ENCODE data around the gene PHB1.

DNA sequence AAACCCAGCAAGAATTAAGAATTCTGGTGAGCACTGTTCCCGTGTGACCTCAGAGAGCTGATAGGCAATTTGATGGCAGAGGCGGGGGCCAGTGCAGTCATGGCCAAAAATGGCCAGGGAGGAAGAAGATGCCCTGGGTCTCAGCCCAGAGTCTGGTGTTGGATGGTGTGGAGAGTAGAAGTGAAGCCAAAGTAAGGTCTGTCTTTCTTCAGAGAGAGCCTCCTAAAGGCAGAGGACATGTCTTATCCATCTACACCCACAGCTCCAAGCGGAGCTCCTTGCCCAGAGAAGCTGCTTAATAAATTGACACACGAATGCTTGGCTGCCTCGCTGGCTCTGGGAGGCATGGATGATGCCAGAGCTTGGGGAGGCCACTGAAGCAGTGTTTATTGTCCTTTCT is 32.9 kb downstream of the PHB1 start:
- TF ChIP-seq KLF8 (tag by site-specific recombination; IDR thresholded peaks at IDR 0.05) = no peak
- TF ChIP-seq, protein P1, sequence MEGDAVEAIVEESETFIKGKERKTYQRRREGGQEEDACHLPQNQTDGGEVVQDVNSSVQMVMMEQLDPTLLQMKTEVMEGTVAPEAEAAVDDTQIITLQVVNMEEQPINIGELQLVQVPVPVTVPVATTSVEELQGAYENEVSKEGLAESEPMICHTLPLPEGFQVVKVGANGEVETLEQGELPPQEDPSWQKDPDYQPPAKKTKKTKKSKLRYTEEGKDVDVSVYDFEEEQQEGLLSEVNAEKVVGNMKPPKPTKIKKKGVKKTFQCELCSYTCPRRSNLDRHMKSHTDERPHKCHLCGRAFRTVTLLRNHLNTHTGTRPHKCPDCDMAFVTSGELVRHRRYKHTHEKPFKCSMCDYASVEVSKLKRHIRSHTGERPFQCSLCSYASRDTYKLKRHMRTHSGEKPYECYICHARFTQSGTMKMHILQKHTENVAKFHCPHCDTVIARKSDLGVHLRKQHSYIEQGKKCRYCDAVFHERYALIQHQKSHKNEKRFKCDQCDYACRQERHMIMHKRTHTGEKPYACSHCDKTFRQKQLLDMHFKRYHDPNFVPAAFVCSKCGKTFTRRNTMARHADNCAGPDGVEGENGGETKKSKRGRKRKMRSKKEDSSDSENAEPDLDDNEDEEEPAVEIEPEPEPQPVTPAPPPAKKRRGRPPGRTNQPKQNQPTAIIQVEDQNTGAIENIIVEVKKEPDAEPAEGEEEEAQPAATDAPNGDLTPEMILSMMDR (tag by site-specific recombination; IDR thresholded peaks at IDR 0.05) = no peak
- TF ChIP-seq ZNF549 (tag by site-specific recombination; IDR thresholded peaks at IDR 0.05) = no peak
- TF ChIP-seq, protein P2, sequence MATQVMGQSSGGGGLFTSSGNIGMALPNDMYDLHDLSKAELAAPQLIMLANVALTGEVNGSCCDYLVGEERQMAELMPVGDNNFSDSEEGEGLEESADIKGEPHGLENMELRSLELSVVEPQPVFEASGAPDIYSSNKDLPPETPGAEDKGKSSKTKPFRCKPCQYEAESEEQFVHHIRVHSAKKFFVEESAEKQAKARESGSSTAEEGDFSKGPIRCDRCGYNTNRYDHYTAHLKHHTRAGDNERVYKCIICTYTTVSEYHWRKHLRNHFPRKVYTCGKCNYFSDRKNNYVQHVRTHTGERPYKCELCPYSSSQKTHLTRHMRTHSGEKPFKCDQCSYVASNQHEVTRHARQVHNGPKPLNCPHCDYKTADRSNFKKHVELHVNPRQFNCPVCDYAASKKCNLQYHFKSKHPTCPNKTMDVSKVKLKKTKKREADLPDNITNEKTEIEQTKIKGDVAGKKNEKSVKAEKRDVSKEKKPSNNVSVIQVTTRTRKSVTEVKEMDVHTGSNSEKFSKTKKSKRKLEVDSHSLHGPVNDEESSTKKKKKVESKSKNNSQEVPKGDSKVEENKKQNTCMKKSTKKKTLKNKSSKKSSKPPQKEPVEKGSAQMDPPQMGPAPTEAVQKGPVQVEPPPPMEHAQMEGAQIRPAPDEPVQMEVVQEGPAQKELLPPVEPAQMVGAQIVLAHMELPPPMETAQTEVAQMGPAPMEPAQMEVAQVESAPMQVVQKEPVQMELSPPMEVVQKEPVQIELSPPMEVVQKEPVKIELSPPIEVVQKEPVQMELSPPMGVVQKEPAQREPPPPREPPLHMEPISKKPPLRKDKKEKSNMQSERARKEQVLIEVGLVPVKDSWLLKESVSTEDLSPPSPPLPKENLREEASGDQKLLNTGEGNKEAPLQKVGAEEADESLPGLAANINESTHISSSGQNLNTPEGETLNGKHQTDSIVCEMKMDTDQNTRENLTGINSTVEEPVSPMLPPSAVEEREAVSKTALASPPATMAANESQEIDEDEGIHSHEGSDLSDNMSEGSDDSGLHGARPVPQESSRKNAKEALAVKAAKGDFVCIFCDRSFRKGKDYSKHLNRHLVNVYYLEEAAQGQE (tag by site-specific recombination; IDR thresholded peaks at IDR 0.05) = no peak
- no peak for TF ChIP-seq TCF7L2 (IDR thresholded peaks at IDR 0.05; ENCODE audit: borderline replicate concordance, low read depth, low read length)
- TF ChIP-seq, protein P3, sequence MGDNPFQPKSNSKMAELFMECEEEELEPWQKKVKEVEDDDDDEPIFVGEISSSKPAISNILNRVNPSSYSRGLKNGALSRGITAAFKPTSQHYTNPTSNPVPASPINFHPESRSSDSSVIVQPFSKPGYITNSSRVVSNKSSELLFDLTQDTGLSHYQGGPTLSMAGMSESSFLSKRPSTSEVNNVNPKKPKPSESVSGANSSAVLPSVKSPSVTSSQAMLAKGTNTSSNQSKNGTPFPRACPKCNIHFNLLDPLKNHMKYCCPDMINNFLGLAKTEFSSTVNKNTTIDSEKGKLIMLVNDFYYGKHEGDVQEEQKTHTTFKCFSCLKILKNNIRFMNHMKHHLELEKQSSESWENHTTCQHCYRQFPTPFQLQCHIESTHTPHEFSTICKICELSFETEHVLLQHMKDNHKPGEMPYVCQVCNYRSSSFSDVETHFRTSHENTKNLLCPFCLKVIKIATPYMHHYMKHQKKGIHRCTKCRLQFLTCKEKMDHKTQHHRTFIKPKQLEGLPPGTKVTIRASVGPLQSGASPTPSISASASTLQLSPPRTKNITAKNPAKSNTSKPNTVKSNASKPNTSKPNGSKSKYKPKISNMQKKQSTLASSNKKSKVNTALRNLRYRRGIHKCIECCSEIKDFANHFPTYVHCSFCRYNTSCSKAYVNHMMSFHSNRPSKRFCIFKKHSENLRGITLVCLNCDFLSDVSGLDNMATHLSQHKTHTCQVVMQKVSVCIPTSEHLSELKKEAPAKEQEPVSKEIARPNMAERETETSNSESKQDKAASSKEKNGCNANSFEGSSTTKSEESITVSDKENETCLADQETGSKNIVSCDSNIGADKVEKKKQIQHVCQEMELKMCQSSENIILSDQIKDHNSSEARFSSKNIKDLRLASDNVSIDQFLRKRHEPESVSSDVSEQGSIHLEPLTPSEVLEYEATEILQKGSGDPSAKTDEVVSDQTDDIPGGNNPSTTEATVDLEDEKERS (tag by site-specific recombination; IDR thresholded peaks at IDR 0.05) = no peak
- TF ChIP-seq BCL11A (tag by site-specific recombination; IDR thresholded peaks at IDR 0.05; ENCODE audit: low read depth) = no peak
